ENCODE data around the gene UNKL.

The UNKL gene

DNA sequence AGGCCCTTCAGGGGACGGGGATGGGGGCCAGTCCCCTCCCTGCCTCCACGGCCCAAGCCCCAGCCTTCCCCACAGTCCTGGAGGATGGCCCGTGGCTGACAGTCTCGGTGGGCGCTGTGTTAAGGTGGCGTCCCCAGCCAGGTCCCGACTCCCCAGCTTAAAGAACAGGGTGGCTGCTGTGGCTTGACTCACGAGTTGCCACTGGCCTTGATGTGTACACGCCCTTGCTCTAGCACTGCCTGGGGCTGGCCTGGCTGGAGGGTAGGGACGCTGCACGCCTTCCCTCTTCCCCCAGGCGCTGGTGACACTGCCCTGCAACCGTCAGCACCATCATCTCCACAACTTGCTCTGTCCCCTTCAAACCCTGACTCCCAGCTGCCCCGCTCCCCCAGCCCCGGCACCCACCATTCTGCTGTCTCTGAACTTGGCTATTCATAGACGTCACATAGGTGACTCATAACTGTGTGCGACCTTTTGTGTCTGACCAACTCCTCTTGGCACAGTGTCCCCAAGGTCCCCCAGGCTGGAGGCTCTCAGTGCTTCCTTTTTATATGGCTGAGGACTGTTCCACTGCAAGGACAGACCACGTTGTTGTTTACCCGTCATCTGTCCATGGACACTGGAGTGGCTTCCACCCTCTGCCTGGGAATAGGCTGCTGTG lies 56.5 kb downstream of the UNKL start:
- no peaks in the 10 kb centered on the region for H3K27me3 ChIP-seq (ENCODE audit: insufficient read depth, low read length, poor library complexity)
- no peaks in the 10 kb centered on the region for H3K9me3 ChIP-seq (ENCODE audit: insufficient read depth, low read length, severe bottlenecking)
- peaks cover 55% of the 10 kb centered on the region for H4K20me1 ChIP-seq (ENCODE audit: insufficient read depth, low read length)
- no peak overlapping the region for H3K27ac ChIP-seq (ENCODE audit: low read length)
- H3K9ac ChIP-seq (ENCODE audit: low read depth, low read length) = no peak overlapping the region
- no peak for ATAC-seq (ENCODE audit: insufficient read depth, low read depth)
- peaks cover 41% of the 10 kb centered on the region for H3K36me3 ChIP-seq (ENCODE audit: insufficient read depth, low read length)
- DNase-seq = no peak
- H2AFZ ChIP-seq (ENCODE audit: low read depth, low read length) = no peak overlapping the region
- H3K4me3 ChIP-seq (ENCODE audit: low read depth in 1 of 2, low read length in 2 of 2) = no peak overlapping the region
- H3K79me2 ChIP-seq (ENCODE audit: insufficient read depth, low read length) = peaks cover 83% of the 10 kb centered on the region
- peaks cover 16% of the 10 kb centered on the region for H3K4me1 ChIP-seq (ENCODE audit: insufficient read depth, low read length)
- H3K4me2 ChIP-seq (ENCODE audit: insufficient read depth, low read length) = no peak overlapping the region
- no peak for TF ChIP-seq EZH2 (IDR thresholded peaks at IDR 0.05; ENCODE audit: borderline replicate concordance, low read depth, low read length, severe bottlenecking)
- TF ChIP-seq, protein P1, sequence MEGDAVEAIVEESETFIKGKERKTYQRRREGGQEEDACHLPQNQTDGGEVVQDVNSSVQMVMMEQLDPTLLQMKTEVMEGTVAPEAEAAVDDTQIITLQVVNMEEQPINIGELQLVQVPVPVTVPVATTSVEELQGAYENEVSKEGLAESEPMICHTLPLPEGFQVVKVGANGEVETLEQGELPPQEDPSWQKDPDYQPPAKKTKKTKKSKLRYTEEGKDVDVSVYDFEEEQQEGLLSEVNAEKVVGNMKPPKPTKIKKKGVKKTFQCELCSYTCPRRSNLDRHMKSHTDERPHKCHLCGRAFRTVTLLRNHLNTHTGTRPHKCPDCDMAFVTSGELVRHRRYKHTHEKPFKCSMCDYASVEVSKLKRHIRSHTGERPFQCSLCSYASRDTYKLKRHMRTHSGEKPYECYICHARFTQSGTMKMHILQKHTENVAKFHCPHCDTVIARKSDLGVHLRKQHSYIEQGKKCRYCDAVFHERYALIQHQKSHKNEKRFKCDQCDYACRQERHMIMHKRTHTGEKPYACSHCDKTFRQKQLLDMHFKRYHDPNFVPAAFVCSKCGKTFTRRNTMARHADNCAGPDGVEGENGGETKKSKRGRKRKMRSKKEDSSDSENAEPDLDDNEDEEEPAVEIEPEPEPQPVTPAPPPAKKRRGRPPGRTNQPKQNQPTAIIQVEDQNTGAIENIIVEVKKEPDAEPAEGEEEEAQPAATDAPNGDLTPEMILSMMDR (IDR thresholded peaks at IDR 0.05; ENCODE audit: borderline replicate concordance, extremely low read depth, low read length, poor library complexity, severe bottlenecking) = no peak

DNA sequence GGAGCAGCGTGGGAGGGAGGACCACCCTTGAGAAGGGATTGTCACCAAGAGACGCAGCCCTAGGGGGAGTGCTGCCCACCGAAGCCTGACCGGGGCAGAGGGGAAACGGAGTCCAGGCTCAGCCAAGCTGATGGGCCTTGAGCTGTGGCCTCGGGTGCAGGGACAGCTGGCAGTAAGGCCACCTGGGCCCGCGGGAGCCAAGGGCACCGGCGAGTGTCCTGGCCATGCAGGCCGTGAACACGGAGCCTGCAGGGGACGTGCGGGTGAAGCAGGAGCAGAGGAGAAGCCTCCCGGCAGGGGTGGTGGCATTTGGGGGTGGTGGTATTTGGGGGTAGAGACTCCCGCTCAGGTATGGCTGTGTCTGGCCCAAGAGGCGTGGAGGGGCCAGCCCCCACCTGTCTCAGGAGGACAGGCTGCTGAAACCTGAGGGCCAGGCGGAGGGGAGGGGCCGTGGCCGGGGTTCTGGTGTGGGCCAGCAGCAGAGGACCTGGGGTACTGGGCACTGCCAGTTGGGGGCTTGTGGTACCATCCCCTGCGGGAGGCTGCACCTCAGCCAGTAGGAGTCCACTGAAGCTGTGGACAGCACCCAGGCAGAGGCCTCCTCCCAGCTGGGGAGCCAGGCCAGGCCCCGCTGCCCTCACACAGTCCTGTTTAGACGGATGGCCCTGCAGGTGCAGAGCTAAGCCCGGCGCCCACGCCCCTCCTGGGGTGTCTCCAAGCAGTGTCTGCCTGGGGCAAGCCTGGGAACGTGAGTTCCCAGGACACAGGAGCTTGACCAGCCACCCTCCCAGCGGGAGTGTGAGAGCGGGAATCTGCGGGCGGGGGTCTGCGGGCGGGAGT lies 58.2 kb downstream of the UNKL start:
- Histone ChIP-seq H3K4me3 (ENCODE audit: low read depth in 1 of 2, low read length in 2 of 2) (no peak overlapping the region), H4K20me1 (ENCODE audit: insufficient read depth, low read length) (peaks cover 39% of the 10 kb centered on the region), H3K27ac (ENCODE audit: low read length) (no peak overlapping the region), H3K4me1 (ENCODE audit: insufficient read depth, low read length) (peaks cover 26% of the 10 kb centered on the region), H3K9ac (ENCODE audit: low read depth, low read length) (no peak overlapping the region), H3K36me3 (ENCODE audit: insufficient read depth, low read length) (peaks cover 27% of the 10 kb centered on the region), H3K9me3 (ENCODE audit: insufficient read depth, low read length, severe bottlenecking) (no peaks in the 10 kb centered on the region), H3K4me2 (ENCODE audit: insufficient read depth, low read length) (no peak overlapping the region), H3K27me3 (ENCODE audit: insufficient read depth, low read length, poor library complexity) (no peaks in the 10 kb centered on the region), H2AFZ (ENCODE audit: low read depth, low read length) (no peak overlapping the region), H3K79me2 (ENCODE audit: insufficient read depth, low read length) (peaks cover 87% of the 10 kb centered on the region)
- no peak for TF ChIP-seq EZH2 (IDR thresholded peaks at IDR 0.05; ENCODE audit: borderline replicate concordance, low read depth, low read length, severe bottlenecking)
- TF ChIP-seq, protein P1 (IDR thresholded peaks at IDR 0.05; ENCODE audit: borderline replicate concordance, extremely low read depth, low read length, poor library complexity, severe bottlenecking) = no peak
- DNase-seq = no peak
- ATAC-seq (ENCODE audit: insufficient read depth, low read depth) = no peak

DNA sequence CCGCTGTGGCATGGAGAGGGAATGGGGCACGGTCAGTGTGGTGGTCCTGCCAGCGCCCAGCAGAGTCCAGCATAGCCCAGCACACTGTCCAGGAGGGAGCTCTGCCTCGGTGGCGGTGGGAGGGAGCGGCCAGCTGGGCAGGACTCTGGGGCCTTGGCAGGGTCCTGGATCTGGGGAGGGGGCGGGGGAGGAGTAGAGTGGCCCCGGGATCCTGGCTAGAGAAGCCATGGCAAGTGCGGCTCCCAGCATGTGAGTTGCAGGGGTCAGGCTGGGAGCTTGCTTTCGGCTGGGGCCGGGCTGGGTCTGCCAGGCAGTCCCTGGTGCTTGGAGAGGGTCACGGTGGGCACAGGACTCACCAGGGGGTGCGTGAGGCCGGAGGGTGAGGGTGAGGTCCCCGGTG lies 58.9 kb downstream of the UNKL start:
- TF ChIP-seq EZH2 (IDR thresholded peaks at IDR 0.05; ENCODE audit: borderline replicate concordance, low read depth, low read length, severe bottlenecking) = no peak
- TF ChIP-seq, protein P1 (IDR thresholded peaks at IDR 0.05; ENCODE audit: borderline replicate concordance, extremely low read depth, low read length, poor library complexity, severe bottlenecking) = no peak
- H3K79me2 ChIP-seq (ENCODE audit: insufficient read depth, low read length) = peaks cover 89% of the 10 kb centered on the region
- no peak overlapping the region for H3K4me3 ChIP-seq (ENCODE audit: low read depth in 1 of 2, low read length in 2 of 2)
- no peak overlapping the region for H3K9ac ChIP-seq (ENCODE audit: low read depth, low read length)
- no peak overlapping the region for H2AFZ ChIP-seq (ENCODE audit: low read depth, low read length)
- no peaks in the 10 kb centered on the region for H3K9me3 ChIP-seq (ENCODE audit: insufficient read depth, low read length, severe bottlenecking)
- no peaks in the 10 kb centered on the region for H3K27me3 ChIP-seq (ENCODE audit: insufficient read depth, low read length, poor library complexity)
- peaks cover 32% of the 10 kb centered on the region for H3K4me1 ChIP-seq (ENCODE audit: insufficient read depth, low read length)
- ATAC-seq (ENCODE audit: insufficient read depth, low read depth) (no peak), DNase-seq (no peak)
- peaks cover 27% of the 10 kb centered on the region for H3K36me3 ChIP-seq (ENCODE audit: insufficient read depth, low read length)
- no peak overlapping the region for H3K4me2 ChIP-seq (ENCODE audit: insufficient read depth, low read length)
- peaks cover 46% of the 10 kb centered on the region for H4K20me1 ChIP-seq (ENCODE audit: insufficient read depth, low read length)
- H3K27ac ChIP-seq (ENCODE audit: low read length) = no peak overlapping the region
